Mesothelial cell of epicardium (in vitro differentiated cells): ENCODE results near the gene ANG. TPM values are rescaled to one million over a fixed set of nuclear protein-coding genes. Genes with fewer than 3 reads are reported as not detected.
"Not testable (repeated sequence)": the region's sequence is repeated elsewhere in the genome, so short reads cannot be mapped to it uniquely, and the experiment has no call there.

ENCODE experiments used
- DNase-seq, 2 experiments: peaks; one replicate each; pipeline ENCODE4 v3.0.0; 2021; ENCODE audit warnings: low spot score in 2 of 2; ENCODE audit not compliant: unreplicated experiment in 2 of 2
- H3K27ac Mint-ChIP-seq: 2 replicates; pipeline ENCODE4 v1.8.0; 2021; ENCODE audit warnings: mixed read lengths
- H3K27me3 Mint-ChIP-seq: 2 replicates; pipeline ENCODE4 v1.8.0; 2021; ENCODE audit warnings: low read depth, mixed read lengths
- H3K36me3 Mint-ChIP-seq: 2 replicates; pipeline ENCODE4 v1.8.0; 2021; ENCODE audit warnings: mixed read lengths
- H3K4me1 Mint-ChIP-seq: 2 replicates; pipeline ENCODE4 v1.8.0; 2021; ENCODE audit warnings: mixed read lengths
- H3K4me3 Mint-ChIP-seq: 2 replicates; pipeline ENCODE4 v1.8.0; 2021; ENCODE audit warnings: mild to moderate bottlenecking, moderate library complexity, mixed read lengths
- H3K9me3 Mint-ChIP-seq: 2 replicates; pipeline ENCODE4 v1.8.0; 2021; ENCODE audit warnings: mixed read lengths
- total RNA-seq: library from RNA; stranded (reverse); gene quantifications from 3 replicates; pipeline ENCODE4 v1.2.1, GENCODE V29; 2021
- TF ChIP-seq, protein P1 (sequence below): fragments of 200-600 bp; sonication (generic); IDR thresholded peaks from one replicate; pipeline ENCODE4 v1.5.0; 2021; ENCODE audit warnings: antibody characterized with exemption; ENCODE audit not compliant: unreplicated experiment

ANG gene
- total RNA-seq, 1 donor from 2014 or later = 5.4 TPM

DNA sequence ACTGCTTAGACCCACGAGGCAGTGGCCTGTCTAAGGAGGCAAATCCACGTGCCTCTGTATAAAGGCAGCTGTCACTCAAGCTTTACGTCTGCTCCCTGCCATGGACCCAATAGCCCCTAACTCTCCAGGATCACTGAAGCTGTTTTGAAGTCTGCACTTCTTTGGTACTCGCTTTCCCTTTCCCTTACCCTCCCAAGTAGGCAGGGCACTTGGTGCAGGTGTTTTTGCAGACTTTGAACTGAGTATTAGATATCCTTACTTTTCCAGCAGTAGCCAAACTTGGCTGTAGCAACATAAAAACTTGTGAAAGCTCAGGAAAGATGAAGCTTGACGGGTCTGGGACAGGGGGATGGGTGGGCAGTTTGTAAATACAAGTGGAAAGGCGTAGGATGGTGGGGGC is 29.2 kb upstream of the ANG start:
- Mint-ChIP-seq H3K9me3 (no peaks in the 10 kb centered on the region), H3K27me3 (peaks cover 99% of the 10 kb centered on the region), H3K36me3 (no peaks in the 10 kb centered on the region), H3K4me3 (no peak overlapping the region), H3K4me1 (peaks cover 10% of the 10 kb centered on the region), H3K27ac (no peak overlapping the region)
- no peak for DNase-seq
- TF ChIP-seq, protein P1, sequence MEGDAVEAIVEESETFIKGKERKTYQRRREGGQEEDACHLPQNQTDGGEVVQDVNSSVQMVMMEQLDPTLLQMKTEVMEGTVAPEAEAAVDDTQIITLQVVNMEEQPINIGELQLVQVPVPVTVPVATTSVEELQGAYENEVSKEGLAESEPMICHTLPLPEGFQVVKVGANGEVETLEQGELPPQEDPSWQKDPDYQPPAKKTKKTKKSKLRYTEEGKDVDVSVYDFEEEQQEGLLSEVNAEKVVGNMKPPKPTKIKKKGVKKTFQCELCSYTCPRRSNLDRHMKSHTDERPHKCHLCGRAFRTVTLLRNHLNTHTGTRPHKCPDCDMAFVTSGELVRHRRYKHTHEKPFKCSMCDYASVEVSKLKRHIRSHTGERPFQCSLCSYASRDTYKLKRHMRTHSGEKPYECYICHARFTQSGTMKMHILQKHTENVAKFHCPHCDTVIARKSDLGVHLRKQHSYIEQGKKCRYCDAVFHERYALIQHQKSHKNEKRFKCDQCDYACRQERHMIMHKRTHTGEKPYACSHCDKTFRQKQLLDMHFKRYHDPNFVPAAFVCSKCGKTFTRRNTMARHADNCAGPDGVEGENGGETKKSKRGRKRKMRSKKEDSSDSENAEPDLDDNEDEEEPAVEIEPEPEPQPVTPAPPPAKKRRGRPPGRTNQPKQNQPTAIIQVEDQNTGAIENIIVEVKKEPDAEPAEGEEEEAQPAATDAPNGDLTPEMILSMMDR = no peak

DNA sequence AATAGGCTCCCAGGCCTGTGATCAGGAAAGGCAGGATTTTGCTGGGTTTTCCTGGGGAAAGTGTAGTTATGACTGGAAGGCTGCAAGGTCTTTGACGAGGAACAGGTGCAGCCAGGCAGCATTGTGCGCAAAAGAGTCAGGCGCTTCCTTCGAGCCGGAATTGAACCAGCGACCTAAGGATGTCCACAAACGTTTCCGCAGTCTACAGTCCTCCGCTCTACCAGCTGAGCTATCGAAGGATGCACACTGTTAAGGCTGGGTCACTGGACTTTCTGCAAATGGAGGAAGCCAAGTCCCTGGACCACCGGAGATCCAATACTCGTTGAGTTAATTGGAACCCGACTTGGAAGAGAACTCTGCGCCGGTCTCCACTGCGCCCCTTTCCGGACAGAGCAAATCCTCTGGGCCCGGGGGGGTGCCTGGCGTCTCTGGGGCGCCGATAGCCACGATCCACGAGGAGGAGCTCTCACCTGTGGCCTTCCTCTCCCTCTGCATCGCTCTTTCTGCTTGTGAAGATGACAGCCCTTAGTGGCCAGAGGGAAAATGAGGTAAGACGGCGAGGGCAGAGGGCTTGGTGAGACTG is 28.7 kb upstream of the ANG start:
- TF ChIP-seq, protein P1 = no peak
- H3K9me3 Mint-ChIP-seq = no peaks in the 10 kb centered on the region
- no peak overlapping the region for H3K4me3 Mint-ChIP-seq
- peaks cover 9% of the 10 kb centered on the region for H3K4me1 Mint-ChIP-seq
- H3K27me3 Mint-ChIP-seq = peaks cover 99% of the 10 kb centered on the region
- no peaks in the 10 kb centered on the region for H3K36me3 Mint-ChIP-seq
- no peak for DNase-seq
- no peak overlapping the region for H3K27ac Mint-ChIP-seq

DNA sequence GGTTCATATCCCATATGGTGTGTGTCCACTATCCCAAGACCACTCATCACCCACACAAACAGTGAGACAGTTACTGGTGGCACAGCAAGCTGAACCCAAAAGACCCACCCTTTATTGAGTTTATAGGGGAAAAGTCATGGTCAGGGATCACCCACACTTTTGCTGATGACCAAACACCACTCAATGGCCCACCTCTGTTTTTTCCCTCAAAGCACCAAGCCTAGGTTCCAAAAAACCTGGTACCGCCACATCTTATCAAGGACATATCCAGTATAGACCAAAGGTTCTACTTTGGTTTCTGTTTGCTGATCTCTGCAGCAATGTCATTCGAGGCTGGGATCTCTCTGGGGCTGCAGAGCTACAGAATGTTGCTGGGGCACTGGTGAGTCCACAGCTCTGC is 27.4 kb upstream of the ANG start:
- DNase-seq = no peak
- no peaks in the 10 kb centered on the region for H3K9me3 Mint-ChIP-seq
- peaks cover 9% of the 10 kb centered on the region for H3K4me1 Mint-ChIP-seq
- no peak overlapping the region for H3K27ac Mint-ChIP-seq
- H3K27me3 Mint-ChIP-seq = peaks cover 99% of the 10 kb centered on the region
- H3K4me3 Mint-ChIP-seq = no peak overlapping the region
- TF ChIP-seq, protein P1 = no peak
- H3K36me3 Mint-ChIP-seq = no peaks in the 10 kb centered on the region

DNA sequence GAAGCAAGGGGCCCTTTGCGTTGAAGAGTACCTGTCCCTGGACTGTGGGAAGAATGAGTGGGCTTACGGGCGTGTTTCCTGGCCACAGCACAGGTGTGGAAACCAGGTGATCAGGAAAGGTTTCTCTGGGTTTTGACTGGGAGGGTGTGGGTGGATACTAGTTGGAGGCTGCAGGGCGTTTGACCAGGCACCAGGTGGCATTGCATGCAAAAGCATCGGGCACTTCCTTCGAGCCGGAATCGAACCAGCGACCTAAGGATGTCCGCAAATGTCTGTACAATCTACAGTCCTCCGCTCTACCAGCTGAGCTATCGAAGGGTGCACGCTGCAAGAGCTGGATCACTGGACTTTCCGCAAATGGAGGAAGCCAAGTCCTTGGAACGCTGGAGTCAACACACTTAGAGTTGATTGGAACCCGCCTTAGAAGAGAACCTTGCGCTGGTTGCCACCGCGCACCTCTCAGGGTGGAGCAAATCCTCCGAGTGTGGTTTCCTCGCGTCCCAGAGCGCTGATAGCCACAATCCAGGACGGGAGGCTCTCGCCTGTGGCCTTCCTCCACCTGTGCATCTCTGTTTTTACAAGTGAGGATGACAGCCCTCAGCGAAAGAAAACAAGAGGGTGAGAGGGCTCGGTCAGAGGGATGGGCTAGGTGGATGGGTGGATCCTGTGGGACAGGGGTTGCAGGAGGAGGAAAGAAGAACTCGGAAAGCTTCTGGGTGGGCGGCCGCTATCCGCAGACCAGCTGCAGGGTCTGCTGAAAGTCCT is 25.4 kb upstream of the ANG start:
- no peak overlapping the region for H3K27ac Mint-ChIP-seq
- no peaks in the 10 kb centered on the region for H3K36me3 Mint-ChIP-seq
- H3K4me1 Mint-ChIP-seq = peaks cover 9% of the 10 kb centered on the region
- peaks cover 98% of the 10 kb centered on the region for H3K27me3 Mint-ChIP-seq
- no peaks in the 10 kb centered on the region for H3K9me3 Mint-ChIP-seq
- no peak for DNase-seq
- TF ChIP-seq, protein P1 = no peak
- peak overlapping the region; percentile 60 for H3K4me3 Mint-ChIP-seq

DNA sequence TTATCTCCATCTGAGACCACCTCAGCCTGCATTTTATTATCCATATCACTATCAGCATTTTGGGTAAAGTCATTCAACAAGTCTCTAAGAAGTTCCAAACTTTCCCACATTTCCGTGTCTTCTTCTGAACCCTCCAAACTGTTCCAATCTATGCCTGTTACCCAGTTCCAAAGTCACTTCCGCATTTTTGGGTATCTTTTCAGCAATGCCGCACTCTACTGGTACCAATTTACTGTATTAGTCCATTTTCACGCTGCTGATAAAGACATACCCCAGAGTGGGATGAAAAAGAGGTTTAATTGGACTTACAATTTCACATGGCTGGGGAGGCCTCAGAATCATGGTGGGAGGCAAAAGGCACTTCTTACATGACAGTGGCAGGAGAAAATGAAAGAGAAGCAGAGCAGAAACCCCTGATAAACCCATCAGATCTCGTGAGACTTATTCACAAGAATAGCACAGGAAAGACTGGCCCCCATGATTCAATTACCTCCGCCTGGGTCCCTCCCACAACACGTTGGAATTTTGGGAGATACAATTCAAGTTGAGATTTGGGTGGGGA is 22.1 kb upstream of the ANG start:
- H3K36me3 Mint-ChIP-seq, H3K27ac Mint-ChIP-seq, DNase-seq, H3K9me3 Mint-ChIP-seq, H3K4me1 Mint-ChIP-seq, H3K4me3 Mint-ChIP-seq: not testable (repeated sequence)
- peaks cover 79% of the 10 kb centered on the region for H3K27me3 Mint-ChIP-seq

DNA sequence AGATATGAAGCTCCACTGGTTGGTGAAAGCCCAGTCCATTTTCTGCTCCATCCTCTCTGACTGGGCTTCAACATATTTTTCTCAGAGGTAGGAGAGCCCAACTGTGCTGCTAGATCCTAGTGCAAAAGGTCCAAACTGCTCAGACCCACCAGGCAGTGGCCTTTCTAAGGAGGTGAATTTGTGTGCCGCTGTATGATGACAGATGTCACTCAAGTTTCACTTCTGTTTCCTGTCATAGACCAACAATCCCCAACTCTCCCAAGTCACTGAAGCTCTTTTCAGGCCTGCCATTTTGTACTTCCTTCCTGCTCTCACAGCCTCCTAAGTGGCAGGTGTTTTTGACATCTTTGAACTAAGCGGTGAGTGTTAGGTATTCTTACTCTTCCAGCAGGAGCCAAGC is 20.6 kb upstream of the ANG start:
- DNase-seq = no peak
- peaks cover 64% of the 10 kb centered on the region for H3K27me3 Mint-ChIP-seq
- no peaks in the 10 kb centered on the region for H3K9me3 Mint-ChIP-seq
- no peak overlapping the region for H3K27ac Mint-ChIP-seq
- TF ChIP-seq, protein P1 = no peak
- H3K4me3 Mint-ChIP-seq = no peak overlapping the region
- H3K36me3 Mint-ChIP-seq = no peaks in the 10 kb centered on the region
- H3K4me1 Mint-ChIP-seq = peaks cover 9% of the 10 kb centered on the region
